Fibroblast of lung (primary cell): ENCODE measurements around the gene EFEMP1. TPM values are rescaled to one million over a fixed set of nuclear protein-coding genes. Genes with fewer than 3 reads are reported as not detected.

Experiments
- DNase-seq, 2 donors: peaks; one replicate each; pipeline versions ENCODE4 v3.0.0 to v3.0.0-alpha.2; 2010; ENCODE audit warnings: low read depth in 2 of 2
- H2AFZ ChIP-seq: 2 replicates; pipeline ENCODE4 v1.5.1; 2012; ENCODE audit warnings: low read length, control low read depth, inconsistent platforms
- H3K27ac ChIP-seq: 2 replicates; pipeline ENCODE4 v1.5.1; 2011; ENCODE audit warnings: low read length, control low read depth; ENCODE audit not compliant: insufficient read depth
- H3K27me3 ChIP-seq: 2 replicates; pipeline ENCODE4 v1.5.1; 2011; ENCODE audit warnings: mild to moderate bottlenecking, low read length; ENCODE audit not compliant: control insufficient read depth, insufficient read depth
- H3K36me3 ChIP-seq: 2 replicates; pipeline ENCODE4 v1.5.1; 2011; ENCODE audit warnings: low read length; ENCODE audit not compliant: control insufficient read depth, insufficient read depth
- H3K4me1 ChIP-seq: 2 replicates; pipeline ENCODE4 v1.5.1; 2011; ENCODE audit warnings: low read length; ENCODE audit not compliant: control insufficient read depth, insufficient read depth; ENCODE audit errors: extremely low read depth
- H3K4me2 ChIP-seq: 2 replicates; pipeline ENCODE4 v1.5.1; 2011; ENCODE audit warnings: low read length, control low read depth; ENCODE audit not compliant: insufficient read depth; ENCODE audit errors: extremely low read depth
- H3K4me3 ChIP-seq, 4 experiments: fragments of 200-600 bp in 1 of 4; sonication (generic) in 1 of 4; replicated peaks in 1 of 4; 2 replicates each; pipeline ENCODE4 v1.5.1; 2011 to 2016; ENCODE audit warnings: low read length in 4 of 4, low read depth in 3 of 4, mild to moderate bottlenecking in 3 of 4, control low read depth in 2 of 4, inconsistent platforms in 1 of 4, mixed read lengths in 1 of 4; ENCODE audit not compliant: insufficient read depth in 1 of 4; ENCODE audit errors: control extremely low read depth in 1 of 4
- H3K79me2 ChIP-seq: 2 replicates; pipeline ENCODE4 v1.5.1; 2012; ENCODE audit warnings: mild to moderate bottlenecking, low read length, inconsistent platforms; ENCODE audit not compliant: control insufficient read depth, insufficient read depth
- H3K9ac ChIP-seq: 2 replicates; pipeline ENCODE4 v1.5.1; 2011; ENCODE audit warnings: mild to moderate bottlenecking, low read length, control low read depth; ENCODE audit not compliant: insufficient read depth
- H3K9me3 ChIP-seq: 2 replicates; pipeline ENCODE4 v1.5.1; 2012; ENCODE audit warnings: low read depth, low read length; ENCODE audit not compliant: control insufficient read depth, insufficient read depth
- H4K20me1 ChIP-seq: 2 replicates; pipeline ENCODE4 v1.5.1; 2011; ENCODE audit warnings: low read length; ENCODE audit not compliant: control insufficient read depth, insufficient read depth; ENCODE audit errors: extremely low read depth
- EZH2 ChIP-seq: IDR thresholded peaks from 2 replicates; pipeline ENCODE4 v1.5.1; 2012; ENCODE audit warnings: low read length, control low read depth, mild to moderate bottlenecking; ENCODE audit errors: missing control alignments
- polyA plus RNA-seq, 2 donors: library from polyadenylated mRNA; depleted of rRNA in 1 of 2; stranded (reverse) in 1 of 2; unstranded in 1 of 2; fragments of >200 nt; gene quantifications; 2 replicates each; pipeline ENCODE4 v1.2.1, GENCODE V29; 2011 to 2012; ENCODE audit warnings: missing spikeins in 1 of 2
- total RNA-seq: library from RNA; depleted of rRNA; stranded (reverse); fragments of >200 nt; gene quantifications from 2 replicates; pipeline ENCODE4 v1.2.1, GENCODE V29; 2014
- TF ChIP-seq, protein P1 (sequence below), 2 donors: IDR thresholded peaks in 1 of 2; conservative IDR thresholded peaks in 1 of 2; 1 replicate in 1 of 2; 2 replicates in 1 of 2; pipeline ENCODE4 v1.5.1; 2011 to 2012; ENCODE audit warnings: low read length in 2 of 2, control low read depth in 1 of 2, inconsistent platforms in 1 of 2, low read depth in 1 of 2, mild to moderate bottlenecking in 1 of 2

EFEMP1 gene
- total and polyA plus RNA-seq, 2 donors (not counting 1 experiment from before 2014, with no cell fraction given): 467 to 724 TPM

DNA sequence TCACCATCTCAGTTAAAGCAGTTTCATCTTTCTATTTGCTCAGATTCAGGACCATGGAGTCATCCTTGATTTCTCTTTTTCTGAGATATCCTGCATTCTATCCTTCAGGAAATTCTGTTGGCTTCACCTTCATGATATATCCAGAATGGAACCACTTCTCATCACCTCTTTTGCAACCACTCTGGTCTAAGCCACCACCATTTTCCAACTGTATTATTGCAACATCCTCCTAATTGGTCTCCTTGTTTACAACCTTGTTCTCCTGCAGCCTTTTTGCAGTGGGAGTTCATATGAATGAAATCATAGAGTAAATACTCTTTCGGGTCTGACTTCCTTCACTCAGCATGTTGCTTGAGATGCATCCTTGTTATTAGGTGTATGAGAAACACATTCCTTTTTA, 3.4 kb upstream of the EFEMP1 start:
- Histone ChIP-seq H3K9ac (no peak overlapping the region), H3K79me2 (peaks cover 5% of the 10 kb centered on the region), H4K20me1 (no peaks in the 10 kb centered on the region), H3K9me3 (no peaks in the 10 kb centered on the region), H3K4me2 (no peak overlapping the region), H2AFZ (no peak overlapping the region), H3K27ac (no peak overlapping the region), H3K36me3 (no peaks in the 10 kb centered on the region), H3K4me3 (no peak overlapping the region), H3K4me1 (no peaks in the 10 kb centered on the region), H3K27me3 (peaks cover 5% of the 10 kb centered on the region)
- DNase-seq: no peak
- TF ChIP-seq EZH2: no peak
- TF ChIP-seq, protein P1, sequence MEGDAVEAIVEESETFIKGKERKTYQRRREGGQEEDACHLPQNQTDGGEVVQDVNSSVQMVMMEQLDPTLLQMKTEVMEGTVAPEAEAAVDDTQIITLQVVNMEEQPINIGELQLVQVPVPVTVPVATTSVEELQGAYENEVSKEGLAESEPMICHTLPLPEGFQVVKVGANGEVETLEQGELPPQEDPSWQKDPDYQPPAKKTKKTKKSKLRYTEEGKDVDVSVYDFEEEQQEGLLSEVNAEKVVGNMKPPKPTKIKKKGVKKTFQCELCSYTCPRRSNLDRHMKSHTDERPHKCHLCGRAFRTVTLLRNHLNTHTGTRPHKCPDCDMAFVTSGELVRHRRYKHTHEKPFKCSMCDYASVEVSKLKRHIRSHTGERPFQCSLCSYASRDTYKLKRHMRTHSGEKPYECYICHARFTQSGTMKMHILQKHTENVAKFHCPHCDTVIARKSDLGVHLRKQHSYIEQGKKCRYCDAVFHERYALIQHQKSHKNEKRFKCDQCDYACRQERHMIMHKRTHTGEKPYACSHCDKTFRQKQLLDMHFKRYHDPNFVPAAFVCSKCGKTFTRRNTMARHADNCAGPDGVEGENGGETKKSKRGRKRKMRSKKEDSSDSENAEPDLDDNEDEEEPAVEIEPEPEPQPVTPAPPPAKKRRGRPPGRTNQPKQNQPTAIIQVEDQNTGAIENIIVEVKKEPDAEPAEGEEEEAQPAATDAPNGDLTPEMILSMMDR (conservative IDR thresholded peaks at IDR 0.05 in 1 of 2, IDR thresholded peaks at IDR 0.05 in 1 of 2; ENCODE audit: low read depth in 1 of 2, low read length in 2 of 2): no peak

DNA sequence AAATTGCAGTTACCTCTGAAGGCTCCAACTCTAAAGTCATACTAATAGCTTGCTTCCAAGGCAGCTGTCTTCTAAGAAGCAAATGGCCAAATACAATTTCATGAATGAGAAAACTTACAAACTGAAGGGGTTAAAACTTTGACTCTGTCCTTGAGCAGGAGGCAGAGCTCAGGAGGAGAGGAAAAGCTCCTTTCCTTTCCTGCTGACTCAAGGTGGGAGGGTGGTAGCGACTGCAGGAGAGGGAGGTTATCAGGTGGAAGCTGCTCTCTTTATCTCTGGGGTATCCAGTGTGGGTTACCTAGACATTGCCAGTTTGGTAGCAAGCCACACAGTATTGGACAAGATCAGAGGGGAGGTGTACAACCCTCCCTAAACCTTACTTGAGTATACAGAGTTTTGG, 2.7 kb upstream of the EFEMP1 start:
- Histone ChIP-seq H3K4me2 (no peak overlapping the region), H3K9ac (no peak overlapping the region), H3K27me3 (peaks cover 5% of the 10 kb centered on the region), H3K36me3 (no peaks in the 10 kb centered on the region), H3K9me3 (no peaks in the 10 kb centered on the region), H3K27ac (no peak overlapping the region), H3K79me2 (peaks cover 5% of the 10 kb centered on the region), H3K4me1 (no peaks in the 10 kb centered on the region), H4K20me1 (no peaks in the 10 kb centered on the region), H2AFZ (no peak overlapping the region), H3K4me3 (no peak overlapping the region)
- DNase-seq: no peak
- TF ChIP-seq EZH2: no peak
- TF ChIP-seq, protein P1 (conservative IDR thresholded peaks at IDR 0.05 in 1 of 2, IDR thresholded peaks at IDR 0.05 in 1 of 2; ENCODE audit: low read depth in 1 of 2, low read length in 2 of 2): no peak

DNA sequence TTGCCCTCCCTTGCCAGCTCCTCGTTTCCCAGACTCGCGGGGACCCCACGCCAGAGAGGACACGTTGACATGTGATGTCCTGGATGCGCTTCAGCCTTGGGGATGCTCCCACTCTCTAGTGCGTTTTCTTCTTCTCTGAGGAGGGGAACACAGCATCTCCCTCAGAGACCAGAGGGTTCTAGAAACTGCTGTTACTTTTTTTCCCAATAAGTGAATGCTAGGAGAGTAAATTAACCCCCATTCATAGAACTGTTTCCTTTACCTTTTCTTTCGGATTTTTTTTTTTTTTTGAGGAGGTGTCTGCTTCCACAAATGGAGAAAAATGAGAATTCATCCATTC, 370 bp upstream of the EFEMP1 start:
- no peaks in the 10 kb centered on the region for H3K36me3 ChIP-seq
- DNase-seq: no peak
- no peaks in the 10 kb centered on the region for H4K20me1 ChIP-seq
- TF ChIP-seq EZH2: no peak
- TF ChIP-seq, protein P1 (conservative IDR thresholded peaks at IDR 0.05 in 1 of 2, IDR thresholded peaks at IDR 0.05 in 1 of 2; ENCODE audit: low read depth in 1 of 2, low read length in 2 of 2): no peak
- no peaks in the 10 kb centered on the region for H3K9me3 ChIP-seq
- peak overlapping the region; percentile 81 for H3K9ac ChIP-seq
- no peaks in the 10 kb centered on the region for H3K4me1 ChIP-seq
- H2AFZ ChIP-seq: peak overlapping the region; percentile 42
- peaks cover 5% of the 10 kb centered on the region for H3K79me2 ChIP-seq
- H3K27ac ChIP-seq: no peak overlapping the region
- H3K27me3 ChIP-seq: peaks cover 5% of the 10 kb centered on the region
- peak overlapping the region; percentile 98 for H3K4me2 ChIP-seq
- peak overlapping the region; percentile 61 to 99 (median 82) for H3K4me3 ChIP-seq
